ENCODE data around the gene PRR3.
A peak's percentile ranks its signal among the peaks of the same experiment; 100 is the strongest.
"Not testable (repeated sequence)": the region's sequence is repeated elsewhere in the genome, so short reads cannot be mapped to it uniquely, and the experiment has no call there.

The PRR3 gene

GRCh38 chr6:30597315-30598144 lies 40.4 kb downstream of the PRR3 start:
- H3K4me3 ChIP-seq (ENCODE audit: low read depth, low read length); DNase-seq (ENCODE audit: low read depth): not testable (repeated sequence)
- TF ChIP-seq, protein P1, sequence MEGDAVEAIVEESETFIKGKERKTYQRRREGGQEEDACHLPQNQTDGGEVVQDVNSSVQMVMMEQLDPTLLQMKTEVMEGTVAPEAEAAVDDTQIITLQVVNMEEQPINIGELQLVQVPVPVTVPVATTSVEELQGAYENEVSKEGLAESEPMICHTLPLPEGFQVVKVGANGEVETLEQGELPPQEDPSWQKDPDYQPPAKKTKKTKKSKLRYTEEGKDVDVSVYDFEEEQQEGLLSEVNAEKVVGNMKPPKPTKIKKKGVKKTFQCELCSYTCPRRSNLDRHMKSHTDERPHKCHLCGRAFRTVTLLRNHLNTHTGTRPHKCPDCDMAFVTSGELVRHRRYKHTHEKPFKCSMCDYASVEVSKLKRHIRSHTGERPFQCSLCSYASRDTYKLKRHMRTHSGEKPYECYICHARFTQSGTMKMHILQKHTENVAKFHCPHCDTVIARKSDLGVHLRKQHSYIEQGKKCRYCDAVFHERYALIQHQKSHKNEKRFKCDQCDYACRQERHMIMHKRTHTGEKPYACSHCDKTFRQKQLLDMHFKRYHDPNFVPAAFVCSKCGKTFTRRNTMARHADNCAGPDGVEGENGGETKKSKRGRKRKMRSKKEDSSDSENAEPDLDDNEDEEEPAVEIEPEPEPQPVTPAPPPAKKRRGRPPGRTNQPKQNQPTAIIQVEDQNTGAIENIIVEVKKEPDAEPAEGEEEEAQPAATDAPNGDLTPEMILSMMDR (IDR thresholded peaks at IDR 0.05; ENCODE audit: control insufficient read depth, extremely low read depth, insufficient read depth), result peak; percentile 70

GRCh38 chr6:30598912-30599624 lies 42.0 kb downstream of the PRR3 start:
- TF ChIP-seq, protein P1 (IDR thresholded peaks at IDR 0.05; ENCODE audit: control insufficient read depth, extremely low read depth, insufficient read depth), result no peak
- no peak overlapping the region for H3K4me3 ChIP-seq (ENCODE audit: low read depth, low read length)
- no peak for DNase-seq (ENCODE audit: low read depth)

- H3K4me3 ChIP-seq (ENCODE audit: low read depth, low read length), result no peak overlapping the region
- no peak for DNase-seq (ENCODE audit: low read depth)
- TF ChIP-seq, protein P1 (IDR thresholded peaks at IDR 0.05; ENCODE audit: control insufficient read depth, extremely low read depth, insufficient read depth), result no peak
Observed at GRCh38 chr6:30599625-30600324, 42.7 kb downstream of the PRR3 start.

- TF ChIP-seq, protein P1 (IDR thresholded peaks at IDR 0.05; ENCODE audit: control insufficient read depth, extremely low read depth, insufficient read depth), result no peak
- H3K4me3 ChIP-seq (ENCODE audit: low read depth, low read length), result no peak overlapping the region
- DNase-seq (ENCODE audit: low read depth), result no peak
Observed at GRCh38 chr6:30600451-30600961, 43.4 kb downstream of the PRR3 start.

DNA sequence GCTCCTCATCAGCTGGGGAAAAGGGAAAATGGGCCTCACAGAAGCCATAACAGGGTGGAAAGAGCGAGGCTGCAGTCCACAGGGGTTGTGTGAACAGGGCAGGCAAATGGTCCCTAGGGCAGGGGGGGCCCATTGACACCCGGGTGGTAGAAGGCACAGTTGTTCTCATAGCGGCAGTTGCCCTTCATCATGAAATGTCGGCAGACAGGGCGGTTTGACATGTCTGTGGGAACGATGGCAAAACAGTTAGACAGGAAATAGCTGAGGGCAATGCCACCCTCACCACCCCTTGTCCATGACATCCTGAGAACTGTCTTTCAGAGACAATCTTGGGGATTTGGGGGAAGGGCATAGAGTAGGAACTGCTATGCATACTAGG lies 44.3 kb downstream of the PRR3 start:
- no peak overlapping the region for H3K4me3 ChIP-seq (ENCODE audit: low read depth, low read length)
- no peak for DNase-seq (ENCODE audit: low read depth)
- TF ChIP-seq, protein P1 (IDR thresholded peaks at IDR 0.05; ENCODE audit: control insufficient read depth, extremely low read depth, insufficient read depth), result no peak

DNA sequence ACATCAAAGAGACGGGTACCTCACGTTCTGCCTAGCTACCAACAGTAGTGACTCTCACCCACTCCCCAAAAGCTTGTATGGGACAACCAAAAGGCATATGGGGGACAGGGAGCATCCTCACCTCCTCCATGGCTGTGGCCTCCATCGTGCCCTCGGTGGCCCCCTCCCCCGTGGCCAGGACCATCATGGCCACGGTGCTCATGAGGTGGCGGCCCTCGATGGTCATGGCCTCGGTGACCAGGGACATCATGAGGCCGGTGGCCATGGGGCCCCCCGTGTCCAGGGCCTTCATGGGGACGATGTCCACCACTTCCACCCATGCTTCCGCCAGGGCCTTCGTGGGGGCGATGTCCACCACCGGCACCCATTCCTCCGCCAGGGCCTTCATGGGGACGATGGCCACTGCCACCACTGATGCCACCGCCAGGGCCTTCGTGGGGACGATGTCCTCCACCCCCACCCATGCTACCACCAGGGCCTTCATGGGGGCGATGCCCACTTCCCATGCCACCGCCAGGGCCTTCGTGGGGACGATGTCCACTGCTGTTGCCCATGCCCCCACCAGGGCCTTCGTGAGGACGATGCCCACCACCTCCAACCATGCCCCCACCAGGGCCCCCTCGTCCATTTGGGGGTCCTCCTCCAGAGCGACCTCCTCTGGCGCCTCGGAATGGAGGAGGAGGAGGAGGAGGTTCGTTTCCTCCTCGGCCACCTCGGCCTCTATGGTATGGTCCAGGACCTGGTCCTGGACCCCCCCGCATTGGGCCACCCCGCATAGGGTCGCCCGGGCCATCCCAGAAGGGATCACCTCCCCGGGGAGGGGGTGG lies 44.9 kb downstream of the PRR3 start:
- no peak overlapping the region for H3K4me3 ChIP-seq (ENCODE audit: low read depth, low read length)
- DNase-seq (ENCODE audit: low read depth), result no peak
- TF ChIP-seq, protein P1 (IDR thresholded peaks at IDR 0.05; ENCODE audit: control insufficient read depth, extremely low read depth, insufficient read depth), result no peak
